SK-N-SH treated with all-trans-retinoic acid at 6 μM for 48 hours (cell line): ENCODE results near the gene WASF3.

Source experiments
- ATAC-seq: fragments of 200-7000 bp; cut with Tn5 transposase; 3 replicates; pipeline ENCODE4 v1.9.1; 2020; ENCODE audit warnings: mild to moderate bottlenecking, moderate library complexity
- ARNTL ChIP-seq: fragments of 450-650 bp; formaldehyde crosslinking; IDR thresholded peaks from 2 replicates; pipeline ENCODE4 v1.5.0; 2020; ENCODE audit warnings: low read depth, mild to moderate bottlenecking, moderate library complexity, borderline replicate concordance
- BACH2 ChIP-seq: fragments of 250-450 bp; sonication (Bioruptor Pico); IDR thresholded peaks from 2 replicates; pipeline ENCODE4 v1.9.0; 2021; ENCODE audit warnings: mild to moderate bottlenecking, borderline replicate concordance
- CREB5 ChIP-seq: fragments of 250-450 bp; sonication (Bioruptor Pico); IDR thresholded peaks from 2 replicates; pipeline ENCODE4 v1.5.1; 2020; ENCODE audit warnings: low read depth, mild to moderate bottlenecking, moderate library complexity
- CSDC2 ChIP-seq: fragments of 250-450 bp; sonication (Bioruptor Pico); IDR thresholded peaks from 2 replicates; pipeline ENCODE4 v1.5.0; 2020; ENCODE audit warnings: mild to moderate bottlenecking, moderate library complexity
- CSRNP3 ChIP-seq: fragments of 250-450 bp; sonication (Bioruptor Pico); IDR thresholded peaks from 2 replicates; pipeline ENCODE4 v1.5.1; 2021; ENCODE audit warnings: mild to moderate bottlenecking, moderate library complexity
- ESRRG ChIP-seq: fragments of 250-450 bp; sonication (Bioruptor Pico); IDR thresholded peaks from 2 replicates; pipeline ENCODE4 v1.6.1; 2021; ENCODE audit warnings: mild to moderate bottlenecking
- GLIS3 ChIP-seq: fragments of 250-450 bp; sonication (Bioruptor Pico); IDR thresholded peaks from 2 replicates; pipeline ENCODE4 v1.5.0; 2020; ENCODE audit warnings: mild to moderate bottlenecking, moderate library complexity
- ISL1 ChIP-seq: fragments of 250-450 bp; sonication (Bioruptor Pico); IDR thresholded peaks from 2 replicates; pipeline ENCODE4 v2.1.2; 2022; ENCODE audit warnings: mild to moderate bottlenecking, moderate library complexity
- OSR1 ChIP-seq: fragments of 250-450 bp; sonication (Bioruptor Pico); IDR thresholded peaks from 2 replicates; pipeline ENCODE4 v1.8.0; 2022; ENCODE audit warnings: moderate library complexity, mild to moderate bottlenecking, inconsistent platforms
- PATZ1 ChIP-seq: fragments of 250-450 bp; sonication (Bioruptor Pico); IDR thresholded peaks from 2 replicates; pipeline ENCODE4 v1.8.0; 2020; ENCODE audit warnings: mild to moderate bottlenecking, moderate library complexity, borderline replicate concordance
- POU6F1 ChIP-seq: fragments of 250-450 bp; sonication (Bioruptor Pico); IDR thresholded peaks from 2 replicates; pipeline ENCODE4 v1.8.0; 2021; ENCODE audit warnings: low read depth, mild to moderate bottlenecking, moderate library complexity, borderline replicate concordance
- PPARA ChIP-seq: fragments of 250-450 bp; sonication (Bioruptor Pico); IDR thresholded peaks from 2 replicates; pipeline ENCODE4 v1.5.0; 2020; ENCODE audit warnings: mild to moderate bottlenecking, borderline replicate concordance
- RARB ChIP-seq: fragments of 250-450 bp; sonication (Bioruptor Pico); IDR thresholded peaks from 2 replicates; pipeline ENCODE4 v1.8.0; 2021; ENCODE audit warnings: mild to moderate bottlenecking, moderate library complexity
- SNAI2 ChIP-seq: fragments of 250-450 bp; sonication (Bioruptor Pico); IDR thresholded peaks from 2 replicates; pipeline ENCODE4 v1.5.0; 2020; ENCODE audit warnings: mild to moderate bottlenecking, moderate library complexity
- TCF4 ChIP-seq: fragments of 250-450 bp; sonication (Bioruptor Pico); IDR thresholded peaks from 2 replicates; pipeline ENCODE4 v1.8.0; 2021; ENCODE audit warnings: mild to moderate bottlenecking, moderate library complexity, borderline replicate concordance
- TOX ChIP-seq: fragments of 250-450 bp; sonication (Bioruptor Pico); IDR thresholded peaks from 2 replicates; pipeline ENCODE4 v1.8.0; 2021; ENCODE audit warnings: mild to moderate bottlenecking, moderate library complexity, borderline replicate concordance
- TSHZ2 ChIP-seq: fragments of 250-450 bp; sonication (Bioruptor Pico); IDR thresholded peaks from 2 replicates; pipeline ENCODE4 v1.5.0; 2020; ENCODE audit warnings: mild to moderate bottlenecking, moderate library complexity
- ZC3H10 ChIP-seq: fragments of 250-450 bp; sonication (Bioruptor Pico); IDR thresholded peaks from 2 replicates; pipeline ENCODE4 v1.5.1; 2021; ENCODE audit warnings: mild to moderate bottlenecking, moderate library complexity
- ZFP3 ChIP-seq: fragments of 250-450 bp; sonication (Bioruptor Pico); IDR thresholded peaks from 2 replicates; pipeline ENCODE4 v1.5.0; 2020; ENCODE audit warnings: mild to moderate bottlenecking, moderate library complexity
- ZFP30 ChIP-seq: fragments of 450-650 bp; formaldehyde crosslinking; IDR thresholded peaks from 2 replicates; pipeline ENCODE4 v1.5.0; 2022; ENCODE audit warnings: mild to moderate bottlenecking, moderate library complexity
- ZNF565 ChIP-seq: fragments of 450-650 bp; formaldehyde crosslinking; conservative IDR thresholded peaks from 2 replicates; pipeline ENCODE4 v1.5.0; 2020; ENCODE audit warnings: low read depth, mild to moderate bottlenecking, moderate library complexity
- ZNF70 ChIP-seq: fragments of 450-650 bp; formaldehyde crosslinking; IDR thresholded peaks from 2 replicates; pipeline ENCODE4 v1.5.0; 2020; ENCODE audit warnings: mild to moderate bottlenecking, moderate library complexity
- ZNF8 ChIP-seq: fragments of 450-650 bp; formaldehyde crosslinking; IDR thresholded peaks from 2 replicates; pipeline ENCODE4 v1.5.0; 2020; ENCODE audit warnings: mild to moderate bottlenecking, moderate library complexity

The WASF3 gene

GRCh38 chr13:26596458-26596857 lies 39.0 kb downstream of the WASF3 start (continued):
- TF ChIP-seq ZNF70 (CRISPR knock-in tag), result no peak
- no peak for TF ChIP-seq ISL1 (CRISPR knock-in tag)
- TF ChIP-seq OSR1 (CRISPR knock-in tag), result no peak
- TF ChIP-seq TOX (CRISPR knock-in tag), result no peak
- TF ChIP-seq SNAI2 (CRISPR knock-in tag), result no peak
- TF ChIP-seq GLIS3 (CRISPR knock-in tag), result no peak
- TF ChIP-seq ZC3H10, result no peak
- TF ChIP-seq CREB5 (CRISPR knock-in tag), result no peak
- TF ChIP-seq ARNTL (CRISPR knock-in tag), result no peak

GRCh38 chr13:26599403-26599802 lies 41.9 kb downstream of the WASF3 start:
- ATAC-seq, result peak; percentile 49
- no peak for TF ChIP-seq TOX (CRISPR knock-in tag)
- TF ChIP-seq TCF4 (CRISPR knock-in tag), result peak; percentile 43; the same call in 1 of the 2 replicates
- TF ChIP-seq ZFP3 (CRISPR knock-in tag), result no peak

GRCh38 chr13:26599860-26600259 lies 42.4 kb downstream of the WASF3 start:
- ATAC-seq, result no peak
- TF ChIP-seq ZFP3 (CRISPR knock-in tag), result no peak
- TF ChIP-seq RARB, result no peak
- no peak for TF ChIP-seq PATZ1 (CRISPR knock-in tag)
- no peak for TF ChIP-seq ZC3H10
- TF ChIP-seq ARNTL (CRISPR knock-in tag), result no peak
- TF ChIP-seq GLIS3 (CRISPR knock-in tag), result no peak
- no peak for TF ChIP-seq TSHZ2 (CRISPR knock-in tag)
- TF ChIP-seq POU6F1 (CRISPR knock-in tag), result no peak
- no peak for TF ChIP-seq CSRNP3 (CRISPR knock-in tag)
- TF ChIP-seq ZNF565, result no peak
- no peak for TF ChIP-seq BACH2 (CRISPR knock-in tag)
- no peak for TF ChIP-seq ZNF70 (CRISPR knock-in tag)
- no peak for TF ChIP-seq TCF4 (CRISPR knock-in tag)
- no peak for TF ChIP-seq SNAI2 (CRISPR knock-in tag)
- TF ChIP-seq TOX (CRISPR knock-in tag), result no peak
- no peak for TF ChIP-seq ISL1 (CRISPR knock-in tag)
- TF ChIP-seq, all 23 proteins: peak for 0

- ATAC-seq, result no peak
- TF ChIP-seq CSDC2 (CRISPR knock-in tag), result no peak
- TF ChIP-seq SNAI2 (CRISPR knock-in tag), result no peak
- no peak for TF ChIP-seq PPARA (CRISPR knock-in tag)
- TF ChIP-seq ZNF8 (CRISPR knock-in tag), result no peak
- TF ChIP-seq PATZ1 (CRISPR knock-in tag), result no peak
- no peak for TF ChIP-seq ARNTL (CRISPR knock-in tag)
- TF ChIP-seq ZNF565, result no peak
- no peak for TF ChIP-seq OSR1 (CRISPR knock-in tag)
- no peak for TF ChIP-seq ZFP30 (CRISPR knock-in tag)
- no peak for TF ChIP-seq TOX (CRISPR knock-in tag)
- no peak for TF ChIP-seq ZNF70 (CRISPR knock-in tag)
- no peak for TF ChIP-seq ISL1 (CRISPR knock-in tag)
- TF ChIP-seq CREB5 (CRISPR knock-in tag), result no peak
- no peak for TF ChIP-seq ESRRG (CRISPR knock-in tag)
Observed at GRCh38 chr13:26600343-26600742, 42.9 kb downstream of the WASF3 start.
